ENCODE measurements around the gene CERS6. TPM values are rescaled to one million over a fixed set of nuclear protein-coding genes. Genes with fewer than 3 reads are reported as not detected.
A peak's percentile ranks its signal among the peaks of the same experiment; 100 is the strongest.

Gene CERS6
- total and polyA plus RNA-seq, 10 of the 15 experiments (the other 5 are each of a cell fraction or from before 2014, with no cell fraction given): 1.3 to 20.4 (median 14.1) TPM

GRCh38 chr2:168495524-168495923 is 39.5 kb downstream of the CERS6 start (continued):
- TF ChIP-seq ZNF622 (IDR thresholded peaks at IDR 0.05) (no peak), NFYA (IDR thresholded peaks at IDR 0.05; ENCODE audit: borderline replicate concordance, low read depth, low read length) (no peak), YY1 (IDR thresholded peaks at IDR 0.05; ENCODE audit: low read depth, low read length) (peak; percentile 44; the same call in 1 of the 2 replicates), FOXM1 (IDR thresholded peaks at IDR 0.05; ENCODE audit: low read depth, low read length) (peak; percentile 97), ZNF687 (IDR thresholded peaks at IDR 0.05) (no peak), POLR2A (IDR thresholded peaks at IDR 0.05; ENCODE audit: low read depth, low read length) (no peak), IRF4 (IDR thresholded peaks at IDR 0.05; ENCODE audit: low read depth, low read length) (peak; percentile 89; the same call in 1 of the 2 replicates), ZNF384 (IDR thresholded peaks at IDR 0.05; ENCODE audit: borderline replicate concordance, low read depth, low read length) (no peak), BCL11A (IDR thresholded peaks at IDR 0.05; ENCODE audit: low read depth, low read length) (peak; percentile 76), ASH2L (IDR thresholded peaks at IDR 0.05; ENCODE audit: borderline replicate concordance, low read depth) (no peak), EZH2 (IDR thresholded peaks at IDR 0.05; ENCODE audit: borderline replicate concordance, control insufficient read depth, low read depth, low read length) (no peak), IKZF2 (IDR thresholded peaks at IDR 0.05) (peak; percentile 82 to 90), ATF2 (IDR thresholded peaks at IDR 0.05; ENCODE audit: low read length) (peak; percentile 98), RELA (IDR thresholded peaks at IDR 0.05; ENCODE audit: borderline replicate concordance, partially characterized antibody) (peak; percentile 32), MTA2 (IDR thresholded peaks at IDR 0.05; ENCODE audit: low read depth) (peak; percentile 73), NBN (IDR thresholded peaks at IDR 0.05) (peak; percentile 37; the same call in 1 of the 2 replicates), HDAC6 (IDR thresholded peaks at IDR 0.05; ENCODE audit: unreplicated experiment) (no peak), PAX8 (IDR thresholded peaks at IDR 0.05) (no peak), SMAD5 (IDR thresholded peaks at IDR 0.05; ENCODE audit: low read depth) (no peak), ZNF592 (IDR thresholded peaks at IDR 0.05) (no peak), HCFC1 (IDR thresholded peaks at IDR 0.05; ENCODE audit: low read length) (no peak), CHD1 (IDR thresholded peaks at IDR 0.05; ENCODE audit: low read depth, low read length) (no peak), ZNF217 (IDR thresholded peaks at IDR 0.05) (no peak), MTA3 (IDR thresholded peaks at IDR 0.05; ENCODE audit: borderline replicate concordance, low read length) (peak; percentile 98)

All from GM12878 (cell line).